Calu3 (cell line): ENCODE measurements around the gene MVD. TPM values are rescaled to one million over a fixed set of nuclear protein-coding genes. Genes with fewer than 3 reads are reported as not detected.
A peak's percentile ranks its signal among the peaks of the same experiment; 100 is the strongest.

Source experiments
- BruUV-seq: library from RNA; stranded (reverse); fragments of 400-500 nt; replicated peaks from 2 replicates; lab custom pipeline; 2021; lab: Mats Ljungman, UMichigan
- CTCF ChIA-PET: fragments of 300-600 bp; sonication (Branson Sonifier 250); formaldehyde crosslinking; loops from one replicate; lab custom pipeline; 2022; ENCODE audit warnings: antibody characterized with exemption; lab: Charles Lee
- DNase-seq: peaks from one replicate; pipeline ENCODE4 v3.0.0; 2022
- H3K27ac Mint-ChIP-seq: one replicate; pipeline ENCODE4 v1.8.0; 2022; ENCODE audit warnings: mixed read lengths; ENCODE audit not compliant: unreplicated experiment
- H3K27me3 Mint-ChIP-seq: one replicate; pipeline ENCODE4 v1.8.0; 2022; ENCODE audit warnings: mixed read lengths; ENCODE audit not compliant: unreplicated experiment
- H3K36me3 Mint-ChIP-seq: one replicate; pipeline ENCODE4 v1.8.0; 2022; ENCODE audit warnings: mild to moderate bottlenecking, moderate library complexity, mixed read lengths; ENCODE audit not compliant: insufficient read depth, unreplicated experiment
- H3K4me1 Mint-ChIP-seq: one replicate; pipeline ENCODE4 v1.8.0; 2022; ENCODE audit warnings: mild to moderate bottlenecking, low read depth, mixed read lengths; ENCODE audit not compliant: unreplicated experiment
- H3K4me3 Mint-ChIP-seq: one replicate; pipeline ENCODE4 v1.8.0; 2022; ENCODE audit warnings: mild to moderate bottlenecking, low read depth, moderate library complexity, mixed read lengths; ENCODE audit not compliant: unreplicated experiment
- H3K9me3 Mint-ChIP-seq: one replicate; pipeline ENCODE4 v1.8.0; 2022; ENCODE audit warnings: low read depth, mixed read lengths; ENCODE audit not compliant: unreplicated experiment
- CTCF ChIP-seq: fragments of 200-600 bp; IDR thresholded peaks from one replicate; pipeline ENCODE4 v1.8.0; 2022; ENCODE audit warnings: antibody characterized with exemption; ENCODE audit not compliant: unreplicated experiment
- intact Hi-C: fragments of 100-400 bp; cut with micrococcal nuclease; formaldehyde crosslinking; loops from one replicate; pipeline ENCODE4 v1.10.0; 2022; ENCODE audit not compliant: unreplicated experiment
- total RNA-seq: library from RNA; stranded (reverse); gene quantifications from 2 replicates; pipeline ENCODE4 v1.2.3, GENCODE V29; 2022

Gene MVD
- total RNA-seq, 1 experiment from 2014 or later, result 152 TPM

- intact Hi-C loops, result no loop called here
- no peak for TF ChIP-seq CTCF
- Mint-ChIP-seq H3K36me3 (peaks cover 76% of the 10 kb centered on the region), H3K4me1 (peaks cover 21% of the 10 kb centered on the region), H3K27me3 (peaks cover 42% of the 10 kb centered on the region), H3K4me3 (peak overlapping the region; percentile 54), H3K9me3 (no peaks in the 10 kb centered on the region), H3K27ac (peak overlapping the region; percentile 67)
- DNase-seq, result peak; percentile 84
- CTCF ChIA-PET, result interaction anchor here (0.6 to 1.4 kb wide), 6 partner anchors 11 to 347 kb away, joined by 3 to 4 read pairs (median 3); partner anchors contain the start of gene CYBA
- BruUV-seq, result no TSS peak
These were observed 23.5 kb downstream of the MVD start for GRCh38 chr16:88639231-88640038.

GRCh38 chr16:88638323-88639230, 24.3 kb downstream of the MVD start, which contains the start of gene IL17C:
Gene IL17C (plus strand): TSS chr16:88638572. CDS start chr16:88638642, 70 bp downstream.
- CTCF ChIA-PET, result interaction anchor here (0.8 to 1.4 kb wide), 3 partner anchors 12 to 24 kb away, joined by 3 to 4 read pairs (median 3); partner anchors contain the start of gene CYBA
- H3K27me3 Mint-ChIP-seq, result peaks cover 42% of the 10 kb centered on the region
- intact Hi-C loops, result no loop called here
- no peak for TF ChIP-seq CTCF
- no TSS peak for BruUV-seq
- H3K4me1 Mint-ChIP-seq, result peaks cover 21% of the 10 kb centered on the region
- peak; percentile 61 for DNase-seq
- H3K4me3 Mint-ChIP-seq, result peak within 1 kb of the TSS; percentile 54
- peaks cover 75% of the 10 kb centered on the region for H3K36me3 Mint-ChIP-seq
- H3K27ac Mint-ChIP-seq, result no peak within 1 kb of the TSS
- no peaks in the 10 kb centered on the region for H3K9me3 Mint-ChIP-seq

- no peaks in the 10 kb centered on the region for H3K9me3 Mint-ChIP-seq
- H3K4me1 Mint-ChIP-seq, result peaks cover 21% of the 10 kb centered on the region
- TF ChIP-seq CTCF, result no peak
- H3K4me3 Mint-ChIP-seq, result no peak overlapping the region
- H3K27me3 Mint-ChIP-seq, result peaks cover 42% of the 10 kb centered on the region
- BruUV-seq, result no TSS peak
- CTCF ChIA-PET, result interaction anchor here (0.6 kb wide), 1 partner anchor 108 kb away, joined by 3 read pairs; no protein-coding TSS in a partner anchor
- no peak overlapping the region for H3K27ac Mint-ChIP-seq
- H3K36me3 Mint-ChIP-seq, result peaks cover 75% of the 10 kb centered on the region
- DNase-seq, result no peak
- intact Hi-C loops, result no loop called here
These were observed 26.2 kb downstream of the MVD start for GRCh38 chr16:88636488-88637265.
